Stomach (tissue), 4 donors: Measurements from ENCODE around the gene SLC6A18.
"Not testable (repeated sequence)": the region's sequence is repeated elsewhere in the genome, so short reads cannot be mapped to it uniquely, and the experiment has no call there.

ENCODE experiments used
- CTCF ChIP-seq, 7 experiments: fragments of 450-650 bp in 4 of 7; fragments of 200-600 bp in 3 of 7; sonication (generic) in 3 of 7; IDR thresholded peaks; one replicate each; pipeline ENCODE4 v1.5.1; 2016 to 2019; ENCODE audit warnings: antibody characterized with exemption in 7 of 7, control low read depth in 2 of 7, mild to moderate bottlenecking in 1 of 7
- POLR2A ChIP-seq, 4 donors: fragments of 450-650 bp; IDR thresholded peaks; one replicate each; pipeline ENCODE4 v1.6.1; 2016; ENCODE audit warnings: antibody characterized with exemption in 4 of 4, control low read depth in 2 of 4, mild to moderate bottlenecking in 1 of 4, moderate library complexity in 1 of 4

DNA sequence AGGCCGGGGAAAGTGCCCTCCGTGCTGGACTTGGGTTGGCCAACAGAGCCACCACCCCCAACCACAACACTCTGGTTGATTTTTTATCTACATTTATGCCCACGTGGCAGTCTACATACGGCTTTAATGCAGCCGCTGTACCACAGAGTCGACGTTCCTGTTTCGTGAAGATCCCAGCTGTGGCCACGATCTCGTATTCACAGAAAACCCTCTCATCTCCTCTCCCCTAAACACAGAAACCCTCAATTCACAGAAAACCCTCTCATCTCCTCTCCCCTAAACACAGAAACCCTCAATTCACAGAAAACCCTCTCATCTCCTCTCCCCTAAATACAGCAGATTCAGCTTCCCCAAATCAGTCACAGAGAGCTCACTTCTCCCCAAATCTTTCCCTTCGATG is 3.8 kb downstream of the SLC6A18 start:
- TF ChIP-seq CTCF, POLR2A (IDR thresholded peaks at IDR 0.05): not testable (repeated sequence)
